K562 (cell line): Measurements from ENCODE around the gene LCE3A. TPM values are rescaled to one million over a fixed set of nuclear protein-coding genes. Genes with fewer than 3 reads are reported as not detected.

Source experiments
- ATAC-seq: fragments of 200-7000 bp; cut with Tn5 transposase; 3 replicates; pipeline ENCODE4 v1.9.1; 2020; ENCODE audit warnings: moderate library complexity
- BruUV-seq: library from RNA; stranded (reverse); fragments of 400-500 nt; replicated peaks from 2 replicates; lab custom pipeline; 2021; lab: Mats Ljungman, UMichigan
- CTCF ChIA-PET: fragments of 300-600 bp; formaldehyde crosslinking; extraction: SDS; loops from one replicate; lab custom pipeline; 2021; ENCODE audit warnings: low intra/inter-chr PET ratio; lab: Yijun Ruan, JAX
- POLR2A ChIA-PET: fragments of 300-600, 350-650 bp; sonication (Branson Sonifier 250); formaldehyde crosslinking; extraction: SDS; loops from one replicate; lab custom pipeline; 2021; ENCODE audit warnings: antibody characterized with exemption, inconsistent platforms; lab: Yijun Ruan, JAX
- DNase-seq, 4 experiments: peaks; one replicate each; pipeline versions ENCODE4 v3.0.0 to v3.0.0-alpha.2; 2011 to 2018; ENCODE audit warnings: low spot score in 3 of 4, mixed read lengths in 3 of 4; ENCODE audit errors: extremely low read depth in 1 of 4
- FAIRE-seq: peaks from 2 replicates; lab custom pipeline; 2011; peaks lifted over from hg19 to GRCh38; lab: Jason Lieb, UNC
- H2AFZ ChIP-seq: 2 replicates; pipeline ENCODE4 v1.6.0; 2011; ENCODE audit warnings: low read depth, low read length, control low read depth, inconsistent platforms
- H3K27ac ChIP-seq: fragments of 200-600 bp; 3 replicates; pipeline ENCODE4 v1.8.0; 2011; ENCODE audit warnings: low read depth, mild to moderate bottlenecking, control low read depth, inconsistent platforms, low read length, moderate library complexity, mixed read lengths; ENCODE audit errors: extremely low read depth
- H3K27me3 ChIP-seq, 2 experiments: fragments of 300-600 bp in 1 of 2; 2 replicates in 1 of 2; 3 replicates in 1 of 2; pipeline versions ENCODE4 v1.6.0 to v1.8.0; 2011; ENCODE audit warnings: inconsistent platforms in 2 of 2, low read length in 2 of 2, mild to moderate bottlenecking in 1 of 2, mixed read lengths in 1 of 2, moderate library complexity in 1 of 2; ENCODE audit not compliant: control insufficient read depth in 2 of 2, insufficient read depth in 2 of 2
- H3K36me3 ChIP-seq: fragments of 300-600 bp; 3 replicates; pipeline ENCODE4 v1.8.0; 2011; ENCODE audit warnings: mild to moderate bottlenecking, low read length, inconsistent platforms; ENCODE audit not compliant: control insufficient read depth, insufficient read depth
- H3K4me1 ChIP-seq, 2 experiments: fragments of 200-600 bp in 1 of 2; replicated peaks in 1 of 2; 2 replicates in 1 of 2; 3 replicates in 1 of 2; pipeline versions ENCODE4 v1.5.1 to v1.8.0; 2011; ENCODE audit warnings: inconsistent platforms in 2 of 2, low read length in 2 of 2, mild to moderate bottlenecking in 1 of 2, mixed read lengths in 1 of 2, moderate library complexity in 1 of 2; ENCODE audit not compliant: control insufficient read depth in 2 of 2, insufficient read depth in 2 of 2
- H3K4me2 ChIP-seq: 2 replicates; pipeline ENCODE4 v1.6.1; 2011; ENCODE audit warnings: low read length, control low read depth, inconsistent platforms, mixed read lengths; ENCODE audit not compliant: insufficient read depth
- H3K4me3 ChIP-seq: fragments of 200-600 bp; sonication (generic), shearing (Covaris generic); 2 replicates; pipeline ENCODE4 v1.5.1; 2016; ENCODE audit warnings: control low read depth, inconsistent platforms
- H3K79me2 ChIP-seq: fragments of 200-600 bp; 3 replicates; pipeline ENCODE4 v1.8.0; 2011; ENCODE audit warnings: low read length, inconsistent platforms; ENCODE audit not compliant: control insufficient read depth, insufficient read depth
- H3K9ac ChIP-seq, 2 experiments: 2 replicates each; pipeline versions ENCODE4 v1.6.0 to v1.6.1; 2011; ENCODE audit warnings: low read depth in 2 of 2, low read length in 2 of 2, control low read depth in 1 of 2, inconsistent platforms in 1 of 2, mild to moderate bottlenecking in 1 of 2, mixed read lengths in 1 of 2; ENCODE audit not compliant: insufficient read depth in 1 of 2
- H3K9me1 ChIP-seq: one replicate; pipeline ENCODE4 v1.6.0; 2011; ENCODE audit warnings: inconsistent platforms, mild to moderate bottlenecking, low read length, moderate library complexity; ENCODE audit not compliant: control insufficient read depth, insufficient read depth
- H3K9me3 ChIP-seq: replicated peaks from 2 replicates; pipeline ENCODE4 v1.5.1; 2011; ENCODE audit warnings: low read depth, low read length, inconsistent platforms; ENCODE audit not compliant: control insufficient read depth, insufficient read depth
- H4K20me1 ChIP-seq: replicated peaks from 2 replicates; pipeline ENCODE4 v1.6.1; 2011; ENCODE audit warnings: low read length, inconsistent platforms, mixed read lengths; ENCODE audit not compliant: control insufficient read depth, insufficient read depth
- ARHGAP35 ChIP-seq: fragments of 450-650 bp; IDR thresholded peaks from 2 replicates; pipeline ENCODE4 v1.6.1; 2018; ENCODE audit not compliant: partially characterized antibody
- BRD9 ChIP-seq: fragments of 450-650 bp; IDR thresholded peaks from 2 replicates; pipeline ENCODE4 v1.6.1; 2018; ENCODE audit warnings: low read depth; ENCODE audit not compliant: partially characterized antibody
- ETS2 ChIP-seq: IDR thresholded peaks from 2 replicates; pipeline ENCODE4 v1.6.1; 2016; ENCODE audit warnings: borderline replicate concordance, missing genetic modification characterization, mild to moderate bottlenecking, moderate library complexity, missing compliant biosample characterization; ENCODE audit not compliant: poor library complexity, severe bottlenecking
- ETV5 ChIP-seq: sonication (generic); formaldehyde crosslinking; IDR thresholded peaks from 2 replicates; pipeline ENCODE4 v1.4.0; 2020; ENCODE audit warnings: low read depth, mild to moderate bottlenecking, missing genetic modification reagents
- FOXA1 ChIP-seq: fragments of 450-650 bp; IDR thresholded peaks from 2 replicates; pipeline ENCODE4 v1.6.1; 2016; ENCODE audit warnings: mild to moderate bottlenecking, borderline replicate concordance
- FOXK2 ChIP-seq, 2 experiments: fragments of 450-650 bp; IDR thresholded peaks in 1 of 2; conservative IDR thresholded peaks in 1 of 2; 2 replicates each; pipeline ENCODE4 v1.6.1; 2016; ENCODE audit warnings: low read depth in 2 of 2, mild to moderate bottlenecking in 1 of 2
- HDAC3 ChIP-seq: fragments of 450-650 bp; IDR thresholded peaks from 2 replicates; pipeline ENCODE4 v1.6.1; 2018; ENCODE audit warnings: borderline replicate concordance, mild to moderate bottlenecking, moderate library complexity; ENCODE audit not compliant: partially characterized antibody
- HMG20A ChIP-seq: fragments of 450-650 bp; formaldehyde crosslinking; conservative IDR thresholded peaks from 2 replicates; pipeline ENCODE4 v1.4.0; 2020; ENCODE audit warnings: mild to moderate bottlenecking, mixed read lengths
- NCOA1 ChIP-seq: fragments of 450-650 bp; IDR thresholded peaks from 2 replicates; pipeline ENCODE4 v1.6.1; 2016; ENCODE audit warnings: low read depth
- SETDB1 ChIP-seq: IDR thresholded peaks from one replicate; pipeline ENCODE4 v1.6.1; 2012; ENCODE audit warnings: low read length, control low read depth, inconsistent platforms
- TAL1 ChIP-seq: fragments of 450-650 bp; IDR thresholded peaks from 2 replicates; pipeline ENCODE4 v1.6.1; 2016; ENCODE audit warnings: mild to moderate bottlenecking
- TEAD4 ChIP-seq, 2 experiments: sonication (generic) in 1 of 2; formaldehyde crosslinking in 1 of 2; IDR thresholded peaks; 2 replicates each; pipeline versions ENCODE4 v1.6.1 to v1.8.0; 2012 to 2022; ENCODE audit warnings: borderline replicate concordance in 1 of 2, inconsistent platforms in 1 of 2, low read length in 1 of 2, mild to moderate bottlenecking in 1 of 2, missing genetic modification reagents in 1 of 2
- ZNF23 ChIP-seq: fragments of 250-450 bp; sonication (Bioruptor Pico); IDR thresholded peaks from 2 replicates; pipeline ENCODE4 v1.4.0; 2020; ENCODE audit warnings: mild to moderate bottlenecking
- ZNF584 ChIP-seq: fragments of 200-800 bp; sonication (Bioruptor generic); IDR thresholded peaks from 2 replicates; pipeline ENCODE4 v1.6.1; 2016; ENCODE audit warnings: low read depth, mild to moderate bottlenecking, missing genetic modification characterization, missing compliant biosample characterization
- ZSCAN32 ChIP-seq: fragments of 450-650 bp; formaldehyde crosslinking; IDR thresholded peaks from 2 replicates; pipeline ENCODE4 v1.4.0; 2020; ENCODE audit warnings: mild to moderate bottlenecking, moderate library complexity
- WGBS: fragments of 100-300 bp; shearing (Covaris generic); methylation state at CpG from one replicate; pipeline ENCODE4 v1.1.6; 2016; ENCODE audit warnings: low coverage, mixed read lengths; ENCODE audit not compliant: insufficient coverage; ENCODE audit errors: missing lambda C conversion rate; 5-methylcytosine and 5-hydroxymethylcytosine counted together
- in situ Hi-C: fragments of 300-500 bp; cut with MboI; formaldehyde crosslinking; loops from 4 replicates; pipeline ENCODE4 v1.15.0; 2018; ENCODE audit warnings: inconsistent platforms, mixed read lengths
- intact Hi-C: fragments of 100-400 bp; cut with micrococcal nuclease; formaldehyde crosslinking; loops from 2 replicates; pipeline ENCODE4 v1.14.2; 2022
- polyA plus RNA-seq, 8 experiments: library from polyadenylated mRNA; depleted of rRNA in 4 of 8; stranded (reverse) in 5 of 8; unstranded in 3 of 8; fragments of >200 nt; fragmentation: Nextera tagmentation in 2 of 8; fragmentation: Illumina TruSeq in 1 of 8; extraction: Ambion mirVana in 2 of 8; extraction: Trizol in 1 of 8; gene quantifications; 2 replicates each; pipeline versions ENCODE4 v1.2.1 to v1.2.3, GENCODE V29; 2011 to 2014; ENCODE audit warnings: inconsistent platforms in 1 of 8, missing spikeins in 1 of 8
- total RNA-seq, 7 experiments: library from RNA; depleted of rRNA in 6 of 7; stranded (reverse); fragments of >200 nt in 6 of 7; fragmentation: Illumina TruSeq in 2 of 7; extraction: Trizol in 2 of 7; gene quantifications; 2 replicates each; pipeline versions ENCODE4 v1.2.1 to v1.2.3, GENCODE V29; 2011 to 2021; ENCODE audit warnings: low replicate concordance in 1 of 7
- TF ChIP-seq, protein P1 (sequence below): sonication (generic); formaldehyde crosslinking; IDR thresholded peaks from 2 replicates; pipeline ENCODE4 v1.8.0; 2022; ENCODE audit warnings: missing genetic modification reagents, mild to moderate bottlenecking, borderline replicate concordance
- TF ChIP-seq, protein P2 (sequence below), 2 experiments: fragments of 200-800 bp in 1 of 2; sonication (Bioruptor generic) in 1 of 2; sonication (generic) in 1 of 2; formaldehyde crosslinking in 1 of 2; IDR thresholded peaks in 1 of 2; conservative IDR thresholded peaks in 1 of 2; 2 replicates each; pipeline versions ENCODE4 v1.5.0 to v1.6.1; 2016 to 2020; ENCODE audit warnings: missing compliant biosample characterization in 1 of 2, missing genetic modification characterization in 1 of 2, missing genetic modification reagents in 1 of 2
- TF ChIP-seq, protein P3 (sequence below): sonication (generic); formaldehyde crosslinking; IDR thresholded peaks from 2 replicates; pipeline ENCODE4 v1.8.1; 2023; ENCODE audit warnings: mild to moderate bottlenecking, missing genetic modification reagents

Gene LCE3A
- total and polyA plus RNA-seq, 9 of the 15 experiments (the other 6 are each of a cell fraction or from before 2014, with no cell fraction given) = not detected

DNA sequence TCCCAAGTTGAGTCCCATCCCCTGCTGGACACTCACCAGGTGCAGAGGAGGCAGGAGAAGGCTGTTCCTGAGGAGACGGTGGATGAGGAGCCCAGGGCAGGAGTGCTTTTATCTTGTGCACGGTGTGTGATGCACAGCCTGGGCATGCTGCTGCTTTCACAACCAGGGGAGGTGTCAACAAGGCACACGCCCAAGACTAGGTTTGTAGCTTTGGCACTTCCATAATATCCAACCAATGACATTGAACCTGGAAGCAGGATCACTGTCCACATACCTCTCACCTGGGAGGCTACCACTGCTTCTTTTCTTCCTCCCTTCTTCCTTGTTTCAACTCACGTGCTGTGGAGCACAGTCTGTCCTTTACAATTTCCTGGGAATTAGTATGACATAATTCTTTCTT lies 42.5 kb downstream of the LCE3A start, which contains the start of gene LCE3D:
LCE3D (minus strand) TSS at position 84 of the 400 bp plus-strand sequence. CDS start 580 bp downstream, outside the sequence.
- intact Hi-C loops (no loop called here), in situ Hi-C loops (no loop called here)
- POLR2A ChIA-PET = no interaction called here
- Histone ChIP-seq H3K9me1 (no peaks in the 10 kb centered on the region), H2AFZ (no peak within 1 kb of the TSS), H3K36me3 (no peaks in the 10 kb centered on the region), H3K4me3 (no peak within 1 kb of the TSS), H3K27ac (no peak within 1 kb of the TSS), H3K27me3 (no peaks in the 10 kb centered on the region), H4K20me1 (no peaks in the 10 kb centered on the region), H3K79me2 (no peaks in the 10 kb centered on the region), H3K4me1 (no peaks in the 10 kb centered on the region), H3K4me2 (no peak within 1 kb of the TSS), H3K9ac (no peak within 1 kb of the TSS)
- DNase-seq (no peak), FAIRE-seq (no peak), ATAC-seq (no peak)
- 0% methylated on average over 4 of the region's 4 CpGs for WGBS
- BruUV-seq = no TSS peak
- CTCF ChIA-PET = no interaction called here
- TF ChIP-seq, protein P1, sequence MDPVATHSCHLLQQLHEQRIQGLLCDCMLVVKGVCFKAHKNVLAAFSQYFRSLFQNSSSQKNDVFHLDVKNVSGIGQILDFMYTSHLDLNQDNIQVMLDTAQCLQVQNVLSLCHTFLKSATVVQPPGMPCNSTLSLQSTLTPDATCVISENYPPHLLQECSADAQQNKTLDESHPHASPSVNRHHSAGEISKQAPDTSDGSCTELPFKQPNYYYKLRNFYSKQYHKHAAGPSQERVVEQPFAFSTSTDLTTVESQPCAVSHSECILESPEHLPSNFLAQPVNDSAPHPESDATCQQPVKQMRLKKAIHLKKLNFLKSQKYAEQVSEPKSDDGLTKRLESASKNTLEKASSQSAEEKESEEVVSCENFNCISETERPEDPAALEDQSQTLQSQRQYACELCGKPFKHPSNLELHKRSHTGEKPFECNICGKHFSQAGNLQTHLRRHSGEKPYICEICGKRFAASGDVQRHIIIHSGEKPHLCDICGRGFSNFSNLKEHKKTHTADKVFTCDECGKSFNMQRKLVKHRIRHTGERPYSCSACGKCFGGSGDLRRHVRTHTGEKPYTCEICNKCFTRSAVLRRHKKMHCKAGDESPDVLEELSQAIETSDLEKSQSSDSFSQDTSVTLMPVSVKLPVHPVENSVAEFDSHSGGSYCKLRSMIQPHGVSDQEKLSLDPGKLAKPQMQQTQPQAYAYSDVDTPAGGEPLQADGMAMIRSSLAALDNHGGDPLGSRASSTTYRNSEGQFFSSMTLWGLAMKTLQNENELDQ = no peak
- TF ChIP-seq, protein P2, sequence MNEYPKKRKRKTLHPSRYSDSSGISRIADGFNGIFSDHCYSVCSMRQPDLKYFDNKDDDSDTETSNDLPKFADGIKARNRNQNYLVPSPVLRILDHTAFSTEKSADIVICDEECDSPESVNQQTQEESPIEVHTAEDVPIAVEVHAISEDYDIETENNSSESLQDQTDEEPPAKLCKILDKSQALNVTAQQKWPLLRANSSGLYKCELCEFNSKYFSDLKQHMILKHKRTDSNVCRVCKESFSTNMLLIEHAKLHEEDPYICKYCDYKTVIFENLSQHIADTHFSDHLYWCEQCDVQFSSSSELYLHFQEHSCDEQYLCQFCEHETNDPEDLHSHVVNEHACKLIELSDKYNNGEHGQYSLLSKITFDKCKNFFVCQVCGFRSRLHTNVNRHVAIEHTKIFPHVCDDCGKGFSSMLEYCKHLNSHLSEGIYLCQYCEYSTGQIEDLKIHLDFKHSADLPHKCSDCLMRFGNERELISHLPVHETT (CRISPR knock-in tag; conservative IDR thresholded peaks at IDR 0.05 in 1 of 2, IDR thresholded peaks at IDR 0.05 in 1 of 2) = no peak
- no peak for TF ChIP-seq ETV5 (CRISPR knock-in tag)
- TF ChIP-seq ZNF23 (CRISPR knock-in tag) = no peak
- no peak for TF ChIP-seq ZNF584 (CRISPR knock-in tag)
- TF ChIP-seq ARHGAP35 = no peak
- no peak for TF ChIP-seq NCOA1
- TF ChIP-seq ETS2 (tag) = no peak
- no peak for TF ChIP-seq TEAD4 (IDR thresholded peaks at IDR 0.05; ENCODE audit: low read length)
- TF ChIP-seq TEAD4 (CRISPR knock-in tag; IDR thresholded peaks at IDR 0.05; ENCODE audit: borderline replicate concordance) = no peak
- no peak for TF ChIP-seq HDAC3
- TF ChIP-seq, protein P3, sequence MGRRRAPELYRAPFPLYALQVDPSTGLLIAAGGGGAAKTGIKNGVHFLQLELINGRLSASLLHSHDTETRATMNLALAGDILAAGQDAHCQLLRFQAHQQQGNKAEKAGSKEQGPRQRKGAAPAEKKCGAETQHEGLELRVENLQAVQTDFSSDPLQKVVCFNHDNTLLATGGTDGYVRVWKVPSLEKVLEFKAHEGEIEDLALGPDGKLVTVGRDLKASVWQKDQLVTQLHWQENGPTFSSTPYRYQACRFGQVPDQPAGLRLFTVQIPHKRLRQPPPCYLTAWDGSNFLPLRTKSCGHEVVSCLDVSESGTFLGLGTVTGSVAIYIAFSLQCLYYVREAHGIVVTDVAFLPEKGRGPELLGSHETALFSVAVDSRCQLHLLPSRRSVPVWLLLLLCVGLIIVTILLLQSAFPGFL (CRISPR knock-in tag) = no peak
- no peak for TF ChIP-seq BRD9
- TF ChIP-seq HMG20A = no peak
- TF ChIP-seq TAL1 = no peak
- TF ChIP-seq SETDB1 = no peak
- no peak for TF ChIP-seq FOXK2 (conservative IDR thresholded peaks at IDR 0.05 in 1 of 2, IDR thresholded peaks at IDR 0.05 in 1 of 2; ENCODE audit: low read depth in 2 of 2)
- TF ChIP-seq ZSCAN32 (CRISPR knock-in tag) = no peak
- TF ChIP-seq FOXA1 = no peak
- TF ChIP-seq, all 486 proteins: peak for 0
- H3K9me3 ChIP-seq = no peaks in the 10 kb centered on the region
